ENCODE measurements around the gene ZYG11A. TPM values are rescaled to one million over a fixed set of nuclear protein-coding genes. Genes with fewer than 3 reads are reported as not detected.

The ZYG11A gene
- total and polyA plus RNA-seq, 2 of the 13 experiments (the other 11 are each of a cell fraction or from before 2014, with no cell fraction given), result not detected

GRCh38 chr1:52914463-52914862 lies 71.9 kb downstream of the ZYG11A start (continued):
- TF ChIP-seq HNF1B (CRISPR knock-in tag; IDR thresholded peaks at IDR 0.05), result no peak
- no peak for TF ChIP-seq GRHL1 (CRISPR knock-in tag; conservative IDR thresholded peaks at IDR 0.05)
- TF ChIP-seq ZNF550 (CRISPR knock-in tag; IDR thresholded peaks at IDR 0.05; ENCODE audit: borderline replicate concordance), result no peak
- no peak for TF ChIP-seq ZMAT5 (CRISPR knock-in tag; IDR thresholded peaks at IDR 0.05; ENCODE audit: borderline replicate concordance, low read depth)
- no peak for TF ChIP-seq CENPX (CRISPR knock-in tag; IDR thresholded peaks at IDR 0.05)
- TF ChIP-seq ZXDC (CRISPR knock-in tag; IDR thresholded peaks at IDR 0.05), result no peak

All from HepG2 (cell line).